Muscle layer of colon (tissue), 2 donors: ENCODE data around the gene LRFN2.

Experiments
- H3K27ac ChIP-seq: one replicate; pipeline ENCODE4 v1.7.0; 2013; ENCODE audit warnings: low read depth, mild to moderate bottlenecking, low read length, moderate library complexity
- H3K27me3 ChIP-seq, 2 donors: one replicate each; pipeline ENCODE4 v1.7.0; 2013; ENCODE audit warnings: low read length in 2 of 2, mild to moderate bottlenecking in 2 of 2; ENCODE audit not compliant: insufficient read depth in 2 of 2, control insufficient read depth in 1 of 2
- H3K36me3 ChIP-seq: one replicate; pipeline ENCODE4 v1.7.0; 2013; ENCODE audit warnings: mild to moderate bottlenecking, low read length; ENCODE audit not compliant: insufficient read depth
- H3K4me1 ChIP-seq: one replicate; pipeline ENCODE4 v1.7.0; 2013; ENCODE audit warnings: mild to moderate bottlenecking, low read length; ENCODE audit not compliant: insufficient read depth
- H3K4me3 ChIP-seq, 2 donors: one replicate each; pipeline ENCODE4 v1.7.0; 2013; ENCODE audit warnings: low read length in 2 of 2, low read depth in 1 of 2, mild to moderate bottlenecking in 1 of 2, moderate library complexity in 1 of 2
- H3K9ac ChIP-seq: one replicate; pipeline ENCODE4 v1.7.0; 2013; ENCODE audit warnings: low read length
- H3K9me3 ChIP-seq: one replicate; pipeline ENCODE4 v1.7.0; 2013; ENCODE audit warnings: mild to moderate bottlenecking, low read length
- donor health status: abdominal sarcoma.
- donor health status: Adenocarcinoma of cecum.

LRFN2 gene

GRCh38 chr6:40349123-40349900 is 237.9 kb downstream of the LRFN2 start:
- Histone ChIP-seq H3K27ac (no peak overlapping the region), H3K4me1 (no peaks in the 10 kb centered on the region), H3K36me3 (no peaks in the 10 kb centered on the region), H3K27me3 (peaks cover 0 to 5% of the 10 kb centered on the region in 2 donors), H3K9ac (no peak overlapping the region), H3K9me3 (no peaks in the 10 kb centered on the region), H3K4me3 (no peak overlapping the region)

GRCh38 chr6:40348591-40348990 is 238.6 kb downstream of the LRFN2 start:
- Histone ChIP-seq H3K27ac (no peak overlapping the region), H3K4me1 (no peaks in the 10 kb centered on the region), H3K4me3 (no peak overlapping the region), H3K27me3 (peaks cover 0 to 5% of the 10 kb centered on the region in 2 donors), H3K9me3 (no peaks in the 10 kb centered on the region), H3K9ac (no peak overlapping the region), H3K36me3 (no peaks in the 10 kb centered on the region)

GRCh38 chr6:40347571-40348011 is 239.6 kb downstream of the LRFN2 start:
- Histone ChIP-seq H3K36me3 (no peaks in the 10 kb centered on the region), H3K4me3 (no peak overlapping the region), H3K9me3 (no peaks in the 10 kb centered on the region), H3K27ac (no peak overlapping the region), H3K27me3 (peaks cover 0 to 5% of the 10 kb centered on the region in 2 donors), H3K4me1 (no peaks in the 10 kb centered on the region), H3K9ac (no peak overlapping the region)

DNA sequence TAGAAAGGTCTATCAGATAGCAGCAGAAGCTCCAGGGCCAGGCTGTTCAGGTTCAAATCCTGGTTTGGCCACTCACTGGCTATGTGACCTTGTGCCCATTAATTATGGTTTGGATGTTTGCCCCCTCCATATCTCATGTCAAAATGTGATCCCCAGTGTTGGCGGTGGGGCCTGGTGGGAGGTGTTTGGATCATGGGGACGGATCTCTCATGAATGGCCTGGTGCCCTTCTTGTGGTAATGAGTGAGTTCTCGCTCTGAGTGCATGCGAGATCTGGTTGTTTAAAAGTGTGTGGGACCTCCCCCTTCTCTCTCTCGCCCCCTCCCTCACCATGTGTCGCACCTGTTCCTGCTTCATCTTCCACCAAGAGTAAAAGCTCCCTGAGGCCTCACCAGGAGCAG is 240.9 kb downstream of the LRFN2 start:
- no peak overlapping the region for H3K4me3 ChIP-seq
- no peak overlapping the region for H3K27ac ChIP-seq
- H3K9me3 ChIP-seq = no peaks in the 10 kb centered on the region
- H3K4me1 ChIP-seq = no peaks in the 10 kb centered on the region
- H3K27me3 ChIP-seq = peaks cover 0 to 5% of the 10 kb centered on the region in 2 donors
- H3K36me3 ChIP-seq = no peaks in the 10 kb centered on the region
- H3K9ac ChIP-seq = no peak overlapping the region

GRCh38 chr6:40344566-40345167 is 242.5 kb downstream of the LRFN2 start:
- no peak overlapping the region for H3K4me3 ChIP-seq
- no peaks in the 10 kb centered on the region for H3K4me1 ChIP-seq
- H3K36me3 ChIP-seq = no peaks in the 10 kb centered on the region
- peaks cover 0 to 5% of the 10 kb centered on the region in 2 donors for H3K27me3 ChIP-seq
- no peak overlapping the region for H3K27ac ChIP-seq
- H3K9ac ChIP-seq = no peak overlapping the region
- H3K9me3 ChIP-seq = no peaks in the 10 kb centered on the region

DNA sequence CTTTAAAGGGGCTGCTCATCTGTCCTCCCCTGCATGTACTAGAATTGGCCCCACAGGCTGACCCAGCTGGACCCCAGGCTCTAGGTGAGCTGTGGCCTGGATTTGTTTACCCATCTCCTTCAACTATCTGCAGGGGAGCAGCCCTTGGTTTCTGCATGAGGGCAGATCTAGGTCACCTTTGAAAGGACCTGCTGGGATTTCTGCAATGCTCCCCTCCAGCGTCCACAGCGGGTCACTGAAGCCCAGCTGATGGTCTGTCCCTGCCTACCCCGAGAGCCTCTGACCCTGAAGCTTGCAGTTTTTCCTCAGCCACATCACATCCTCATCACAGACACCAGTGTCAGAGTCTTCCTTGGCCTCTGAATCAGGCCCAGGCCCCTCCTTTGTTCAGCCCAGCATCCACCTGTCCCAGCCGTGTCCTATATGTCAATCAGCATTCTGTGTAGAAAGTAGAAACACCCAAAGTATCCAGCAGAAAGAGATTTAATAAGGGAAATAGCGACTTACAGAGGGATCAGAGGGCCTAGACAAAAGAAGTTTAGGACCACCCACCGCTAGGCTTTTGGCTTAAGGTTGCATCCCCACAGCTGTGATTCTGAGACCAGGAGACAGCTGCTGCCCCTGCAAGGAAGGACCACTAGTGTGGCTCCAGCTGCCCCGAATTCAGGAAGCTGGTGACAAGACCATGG is 243.1 kb downstream of the LRFN2 start:
- no peaks in the 10 kb centered on the region for H3K36me3 ChIP-seq
- H3K27me3 ChIP-seq = peaks cover 0 to 5% of the 10 kb centered on the region in 2 donors
- no peaks in the 10 kb centered on the region for H3K9me3 ChIP-seq
- no peaks in the 10 kb centered on the region for H3K4me1 ChIP-seq
- H3K27ac ChIP-seq = no peak overlapping the region
- no peak overlapping the region for H3K4me3 ChIP-seq
- no peak overlapping the region for H3K9ac ChIP-seq

- Histone ChIP-seq H3K9me3 (no peaks in the 10 kb centered on the region), H3K27ac (no peak overlapping the region), H3K9ac (no peak overlapping the region), H3K4me1 (no peaks in the 10 kb centered on the region), H3K27me3 (peaks cover 0 to 5% of the 10 kb centered on the region in 2 donors), H3K4me3 (no peak overlapping the region), H3K36me3 (no peaks in the 10 kb centered on the region)
Observed at GRCh38 chr6:40343318-40343876, 243.8 kb downstream of the LRFN2 start.

DNA sequence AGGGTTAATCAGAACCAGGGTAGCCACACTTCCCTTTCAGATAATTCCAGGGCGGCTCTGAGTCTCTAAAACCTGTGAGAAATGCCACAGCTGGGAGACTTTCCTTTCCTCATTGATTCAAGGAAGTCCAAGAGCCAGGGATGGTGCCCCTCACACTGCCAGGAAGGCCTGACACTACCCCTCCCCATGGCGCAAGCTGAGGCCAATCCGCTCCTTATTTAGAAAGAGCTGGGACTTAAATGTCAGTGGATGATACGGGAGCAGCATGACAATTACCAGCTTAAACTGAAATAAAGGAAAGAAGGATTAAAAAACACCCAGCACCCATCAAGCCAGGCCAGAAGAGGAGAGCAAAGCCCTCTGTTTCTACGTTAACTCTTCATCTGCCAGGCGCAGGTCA is 244.4 kb downstream of the LRFN2 start:
- Histone ChIP-seq H3K9me3 (no peaks in the 10 kb centered on the region), H3K4me1 (no peaks in the 10 kb centered on the region), H3K9ac (no peak overlapping the region), H3K4me3 (no peak overlapping the region), H3K36me3 (no peaks in the 10 kb centered on the region), H3K27ac (no peak overlapping the region), H3K27me3 (peaks cover 0 to under 1% of the 10 kb centered on the region in 2 donors)

- Histone ChIP-seq H3K4me1 (no peaks in the 10 kb centered on the region), H3K27me3 (peaks cover 0 to 8% of the 10 kb centered on the region in 2 donors), H3K9me3 (no peaks in the 10 kb centered on the region), H3K4me3 (no peak overlapping the region), H3K9ac (no peak overlapping the region), H3K27ac (no peak overlapping the region), H3K36me3 (no peaks in the 10 kb centered on the region)
Observed at GRCh38 chr6:40341726-40342125, 245.4 kb downstream of the LRFN2 start.
